AG20443 (cell line): Measurements from ENCODE around the gene RALA.

Experiments
- DNase-seq: peaks from one replicate; pipeline ENCODE4 v3.0.0; 2012; ENCODE audit warnings: low spot score, mixed read lengths

Gene RALA, protein sequence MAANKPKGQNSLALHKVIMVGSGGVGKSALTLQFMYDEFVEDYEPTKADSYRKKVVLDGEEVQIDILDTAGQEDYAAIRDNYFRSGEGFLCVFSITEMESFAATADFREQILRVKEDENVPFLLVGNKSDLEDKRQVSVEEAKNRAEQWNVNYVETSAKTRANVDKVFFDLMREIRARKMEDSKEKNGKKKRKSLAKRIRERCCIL

DNA sequence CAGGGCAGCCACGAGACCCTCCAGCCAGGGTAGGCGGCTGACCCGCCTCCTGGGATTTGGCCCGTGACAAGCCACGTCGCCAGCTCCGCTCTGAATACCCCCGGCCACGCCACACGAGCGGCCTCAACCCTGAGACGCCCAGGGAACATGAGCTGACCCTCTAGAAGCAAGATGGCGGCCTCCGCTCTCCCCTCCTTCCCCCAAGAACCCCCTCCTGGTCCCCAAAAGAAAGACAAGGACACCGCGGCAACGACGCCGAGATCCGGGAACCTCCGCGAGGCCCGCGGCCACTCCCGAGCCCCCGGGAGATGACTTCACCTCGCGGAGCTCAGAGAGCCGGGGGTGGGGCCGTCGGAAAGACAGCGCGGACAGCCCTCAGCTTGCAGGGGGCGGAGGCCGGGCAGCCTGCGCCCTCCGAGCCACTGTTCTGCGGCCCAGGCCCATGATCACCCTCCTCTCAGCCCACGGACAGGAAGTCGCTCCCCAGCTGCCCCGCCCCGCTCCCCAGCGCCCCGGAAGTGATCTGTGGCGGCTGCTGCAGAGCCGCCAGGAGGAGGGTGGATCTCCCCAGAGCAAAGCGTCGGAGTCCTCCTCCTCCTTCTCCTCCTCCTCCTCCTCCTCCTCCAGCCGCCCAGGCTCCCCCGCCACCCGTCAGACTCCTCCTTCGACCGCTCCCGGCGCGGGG lies at the start of gene RALA:
RALA (plus strand) TSS at position 526 of the 685 bp plus-strand sequence. CDS start 63,096 bp downstream, outside the sequence.
- peak; percentile 94 for DNase-seq

DNA sequence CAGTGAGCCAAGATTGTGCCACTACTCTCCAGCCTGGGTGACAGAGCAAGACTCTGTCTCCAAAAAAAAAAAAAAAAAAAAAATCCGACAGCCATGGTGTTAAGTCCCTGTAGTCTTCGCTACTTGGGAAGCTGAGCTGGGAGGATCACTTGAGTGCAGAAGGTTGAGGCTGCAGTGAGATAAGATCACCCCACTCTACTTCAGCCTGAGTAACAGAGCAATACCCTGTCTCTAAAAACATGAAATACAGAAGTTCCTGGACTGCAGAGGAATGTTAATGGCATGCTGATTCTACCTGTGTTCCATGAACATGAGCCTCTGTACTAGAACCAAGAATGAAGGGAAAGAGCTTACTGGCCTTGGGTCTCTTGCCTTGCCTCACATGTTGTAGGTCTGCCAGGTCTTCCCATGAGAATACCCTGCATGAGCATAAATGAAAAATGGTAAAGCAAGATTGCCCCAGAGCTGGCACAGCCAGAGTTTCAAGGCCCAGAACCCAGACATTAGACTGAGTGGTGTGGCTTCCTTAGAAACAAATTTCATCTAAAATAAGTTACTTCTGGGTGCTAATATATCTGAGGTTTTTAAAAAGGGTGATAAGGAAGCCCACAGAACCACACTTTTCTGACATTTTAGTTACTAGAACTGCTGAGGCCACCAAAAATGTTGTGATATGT lies 48.6 kb upstream of the RALA start:
- no peak for DNase-seq

DNA sequence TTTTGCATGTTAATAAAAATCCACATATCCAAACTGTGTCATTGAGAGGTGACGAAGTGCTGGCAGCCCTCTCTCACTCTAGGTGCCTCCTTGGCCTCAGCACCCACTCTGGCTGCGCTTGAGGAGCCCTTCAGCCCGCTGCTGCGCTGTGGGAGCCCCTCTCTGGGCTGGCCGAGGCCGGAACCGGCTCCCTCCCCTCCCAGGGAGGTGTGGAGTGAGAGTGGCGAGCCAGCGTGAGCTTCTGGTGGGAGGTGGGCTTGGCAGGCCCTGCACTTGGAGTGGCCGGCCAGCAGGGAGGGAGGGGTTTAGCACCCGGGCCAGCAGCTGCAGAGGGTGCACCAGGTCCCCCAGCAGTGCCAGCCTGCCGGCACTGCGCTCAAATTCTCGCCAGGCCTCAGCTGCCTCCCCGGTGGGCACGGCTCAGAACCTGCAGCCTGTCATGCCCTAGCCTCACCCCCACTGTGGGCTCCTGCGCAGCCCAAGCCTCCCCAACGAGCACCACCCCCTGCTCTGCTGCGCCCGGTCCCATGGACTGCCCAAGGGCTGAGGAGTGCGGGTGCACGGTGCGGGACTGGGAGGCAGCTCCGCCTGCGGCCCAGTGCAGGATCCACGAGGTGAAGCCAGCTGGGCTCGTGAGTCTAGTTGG lies 46.0 kb upstream of the RALA start:
- no peak for DNase-seq

DNA sequence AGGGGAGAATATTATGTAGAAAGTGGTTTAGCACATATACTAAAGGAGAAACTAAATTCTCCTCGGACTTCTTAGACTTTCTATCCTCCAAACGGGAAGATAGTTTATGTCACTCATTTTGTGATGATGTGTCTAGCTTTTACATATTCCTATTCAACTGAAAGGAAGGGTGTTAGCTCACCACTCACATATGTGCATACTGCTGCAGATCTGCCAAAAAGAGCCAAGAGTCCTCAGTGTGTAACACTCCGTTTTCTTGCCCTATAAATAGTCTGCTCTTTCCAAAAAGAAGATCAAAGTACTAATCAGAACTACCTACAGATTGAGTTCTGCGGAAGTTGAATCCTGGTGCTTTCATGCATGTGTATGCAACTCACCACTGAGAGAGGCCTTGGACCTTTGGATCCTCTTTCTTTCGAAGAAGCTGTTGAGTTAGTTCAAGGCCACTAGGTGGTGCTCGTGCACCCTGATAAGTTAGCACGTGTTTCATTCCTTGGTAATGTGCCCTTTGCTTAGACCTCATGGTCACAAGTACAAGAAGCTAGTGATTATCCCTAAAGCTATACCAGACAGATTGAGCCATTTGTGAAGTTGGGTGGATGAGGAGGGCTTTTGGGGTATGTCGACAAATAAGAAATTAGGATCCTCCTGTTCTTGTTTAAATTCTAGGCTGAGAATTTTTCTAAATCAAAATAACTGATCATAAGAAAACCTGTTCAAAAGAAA lies 43.1 kb upstream of the RALA start:
- peak; percentile 82 for DNase-seq

DNA sequence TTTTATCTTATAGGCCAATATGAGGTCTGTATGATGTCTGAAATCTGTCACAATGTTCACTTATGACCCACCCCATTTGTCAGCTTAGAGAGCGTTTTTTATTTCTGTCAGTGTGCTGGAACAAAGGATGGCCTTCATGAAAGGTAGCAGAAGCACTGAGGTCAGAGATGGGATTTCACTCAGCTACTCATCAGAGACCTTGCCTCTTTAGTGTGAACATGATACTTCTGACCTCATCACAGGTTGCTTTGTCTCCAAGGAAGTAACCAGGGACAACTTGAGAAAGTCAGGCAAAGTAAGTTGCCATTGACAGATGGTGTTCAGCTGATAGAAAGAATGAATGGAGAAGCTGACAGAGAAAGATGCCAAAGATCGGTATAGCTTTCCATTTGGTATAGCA lies 40.8 kb upstream of the RALA start:
- no peak for DNase-seq

DNA sequence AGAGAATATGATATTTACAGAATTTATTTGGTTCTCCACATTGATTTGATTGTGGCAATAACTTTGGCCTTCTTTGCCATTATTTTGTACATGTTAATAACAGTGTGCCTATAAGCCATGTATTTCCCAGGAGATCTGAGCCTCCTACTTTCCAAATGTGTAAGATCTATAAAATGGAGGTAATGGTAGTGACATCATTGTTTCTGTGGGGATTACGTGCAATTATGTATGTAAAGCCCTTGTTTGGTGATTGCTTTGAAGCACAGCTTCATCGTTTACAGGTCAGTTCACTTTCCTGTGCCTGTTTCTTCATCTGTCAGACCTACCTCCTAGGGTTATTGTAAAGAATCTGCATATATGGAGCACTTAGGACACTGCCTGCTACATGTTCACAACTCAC lies 39.8 kb upstream of the RALA start:
- DNase-seq: no peak

DNA sequence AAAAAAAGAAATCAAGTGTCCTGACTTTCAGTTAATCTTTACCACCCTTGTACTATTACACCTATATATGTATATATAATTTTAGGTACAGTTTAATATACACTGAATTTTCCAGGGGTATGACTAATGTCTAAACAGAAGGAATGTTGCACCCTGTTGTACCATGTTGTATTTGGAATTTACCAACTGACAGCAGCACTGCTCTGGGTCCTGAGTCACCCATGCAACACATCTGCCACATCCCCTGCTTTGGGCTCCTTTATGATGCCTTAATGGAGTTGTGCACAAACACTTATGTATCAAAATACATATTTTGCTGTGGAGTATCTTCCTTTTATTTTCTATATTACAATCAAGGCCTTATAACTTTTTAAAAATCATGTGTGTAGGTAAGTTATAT lies 36.0 kb upstream of the RALA start:
- DNase-seq: peak; percentile 20

DNA sequence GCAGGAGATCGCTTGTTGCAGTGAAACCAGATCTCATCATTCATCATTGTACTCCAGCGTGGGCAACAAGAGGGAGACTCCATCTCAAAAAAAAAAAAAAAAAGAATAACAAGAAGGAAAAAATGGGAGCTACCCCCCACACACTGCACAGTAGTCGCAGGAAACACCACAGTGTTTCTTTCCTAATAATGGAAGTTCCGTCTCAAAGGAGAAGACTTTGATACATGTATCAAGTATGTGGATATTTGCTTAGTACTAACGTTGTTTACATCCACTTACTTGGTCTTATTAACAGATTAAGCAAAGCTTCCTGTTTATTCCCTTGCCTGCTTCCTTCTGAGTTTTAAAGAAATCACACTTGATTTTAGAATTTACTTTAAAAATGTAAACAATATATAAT lies 35.0 kb upstream of the RALA start:
- DNase-seq: no peak

DNA sequence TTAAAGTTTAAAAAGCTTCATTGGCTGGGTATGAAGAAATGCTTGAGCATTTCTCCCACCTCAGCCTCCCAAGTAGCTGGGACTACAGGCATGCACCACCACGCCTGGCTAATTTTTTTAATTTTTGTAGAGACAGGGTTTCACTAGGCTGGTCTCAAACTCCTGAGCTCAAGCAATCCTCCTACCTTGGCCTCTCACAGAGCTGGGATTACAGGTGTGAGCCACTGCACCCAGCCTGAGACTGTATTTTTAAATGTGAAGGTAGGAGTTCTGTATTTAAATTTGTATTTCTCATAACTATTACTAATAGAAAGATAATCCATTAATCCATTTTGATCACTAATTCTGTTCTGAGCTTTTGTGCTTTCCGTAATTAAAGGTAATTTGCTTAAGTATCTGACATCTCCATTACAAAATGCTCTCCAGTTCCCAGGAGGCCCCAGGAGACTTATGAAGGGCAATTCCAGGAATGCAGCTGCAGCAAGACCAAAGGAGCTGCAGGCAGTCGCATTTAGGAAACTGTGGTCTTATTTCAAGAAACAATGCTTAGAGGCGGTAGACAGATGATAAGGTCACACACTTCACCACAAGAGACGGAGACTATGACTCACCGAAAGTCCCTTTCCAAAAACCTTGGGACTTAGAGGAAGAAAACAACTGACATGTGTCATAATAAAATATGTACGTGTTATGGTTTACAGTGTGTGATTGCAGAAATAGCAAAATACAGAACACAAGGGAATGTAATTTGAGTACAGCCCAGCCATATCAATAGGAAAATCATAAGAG lies 33.9 kb upstream of the RALA start:
- DNase-seq: peak; percentile 79

DNA sequence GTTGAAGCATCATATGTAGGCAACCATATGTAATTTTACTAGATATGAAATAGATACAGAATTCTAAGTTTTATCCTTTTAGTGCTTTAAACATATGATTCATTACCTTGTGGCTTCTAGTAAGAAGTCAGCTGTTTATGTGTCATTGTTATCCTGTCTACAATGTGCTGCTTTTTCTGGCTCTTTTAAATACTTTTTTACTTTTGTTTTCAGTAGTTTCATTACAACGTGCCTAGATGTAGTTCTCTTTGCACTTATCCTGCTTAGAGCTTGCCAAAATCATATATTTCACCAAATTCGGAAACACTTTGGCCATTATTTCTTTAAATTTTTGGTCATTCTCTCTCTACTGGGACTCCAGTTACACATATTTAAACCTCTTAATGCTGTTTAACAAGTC lies 30.8 kb upstream of the RALA start:
- peak; percentile 51 for DNase-seq

DNA sequence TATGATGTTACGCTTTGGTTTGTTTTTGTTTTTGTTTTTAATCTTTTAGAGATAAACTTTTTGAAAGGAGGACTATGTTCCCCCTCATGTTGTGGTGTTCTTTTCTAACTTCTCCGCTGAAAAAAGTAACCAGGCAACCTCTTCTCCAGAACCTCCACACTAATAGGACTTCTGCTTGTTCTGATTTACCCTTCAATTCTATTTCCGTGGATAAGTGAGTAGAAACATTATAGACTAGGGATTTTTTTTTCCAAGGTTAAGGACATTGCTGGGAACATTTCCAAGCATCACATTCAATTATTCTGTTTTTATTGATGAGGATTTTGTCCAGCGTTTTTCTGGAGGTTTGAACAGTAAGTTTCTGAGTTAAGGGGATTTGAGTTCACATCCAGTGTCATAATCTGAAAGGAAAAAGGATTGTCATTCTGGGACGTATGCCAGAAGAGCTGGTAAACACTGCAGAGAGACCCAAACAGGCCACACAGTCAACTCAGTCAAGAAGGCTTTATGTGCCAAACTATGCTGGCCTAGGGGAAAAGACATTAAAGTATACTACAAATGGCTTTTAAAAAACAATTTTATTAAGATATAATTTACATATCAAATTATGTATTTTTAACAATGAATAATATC lies 28.3 kb upstream of the RALA start:
- DNase-seq: no peak

DNA sequence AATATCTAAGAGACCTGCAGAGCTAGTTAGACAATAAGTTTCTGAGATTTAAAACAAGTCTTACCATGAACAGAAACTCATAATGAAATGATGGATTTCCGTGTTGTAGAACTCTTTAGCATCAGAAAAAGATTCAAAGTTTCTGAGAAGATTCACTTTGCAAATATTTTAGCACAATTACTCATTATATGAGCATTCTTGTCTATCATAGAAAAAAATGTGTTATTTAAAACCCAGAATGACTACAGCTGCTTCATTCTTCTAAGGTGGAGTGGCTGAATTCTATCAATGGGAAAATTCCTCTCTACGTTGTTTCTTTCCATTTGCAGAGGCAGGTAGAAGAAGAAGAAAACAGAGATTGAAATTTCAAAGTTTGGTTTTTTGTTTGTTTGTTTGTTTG lies 21.0 kb upstream of the RALA start:
- DNase-seq: peak; percentile 37

DNA sequence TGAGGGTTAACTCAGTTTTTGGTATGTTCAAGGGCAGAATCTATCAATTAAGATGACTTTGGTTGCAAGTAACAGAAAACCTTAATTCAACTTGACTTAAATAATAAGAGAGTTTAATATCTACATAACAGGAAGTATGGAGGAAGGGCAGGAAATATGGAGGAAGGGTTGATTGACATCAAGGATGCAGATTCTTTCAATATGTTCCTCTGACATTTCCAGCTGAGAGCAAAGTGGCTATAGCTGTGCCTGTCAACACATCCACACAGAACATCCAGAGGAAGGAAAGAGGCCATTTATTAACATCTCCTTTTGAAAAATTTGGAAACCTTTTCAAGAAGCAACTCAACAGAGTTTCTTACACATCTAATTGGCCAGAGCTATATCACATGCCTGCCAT lies 19.4 kb upstream of the RALA start:
- DNase-seq: no peak

DNA sequence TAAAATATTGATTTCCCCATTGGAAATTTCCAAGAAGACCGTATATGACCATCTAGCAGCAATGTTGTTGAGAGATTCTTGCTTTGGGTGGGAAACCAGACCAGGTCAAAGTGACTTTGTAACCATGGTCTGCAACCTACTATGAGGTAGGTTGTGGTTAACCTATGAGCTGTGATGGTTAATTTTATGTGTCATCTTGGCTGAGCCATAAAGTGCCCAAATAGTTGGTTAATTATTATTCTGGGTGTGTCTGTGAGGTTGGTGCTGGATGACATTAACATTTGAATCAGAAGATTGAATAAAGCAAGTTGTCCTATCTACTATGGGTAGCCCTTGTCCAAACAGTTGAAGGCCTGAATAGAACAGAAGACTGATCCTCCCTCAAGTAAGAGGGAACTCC lies 18.3 kb upstream of the RALA start:
- DNase-seq: no peak

DNA sequence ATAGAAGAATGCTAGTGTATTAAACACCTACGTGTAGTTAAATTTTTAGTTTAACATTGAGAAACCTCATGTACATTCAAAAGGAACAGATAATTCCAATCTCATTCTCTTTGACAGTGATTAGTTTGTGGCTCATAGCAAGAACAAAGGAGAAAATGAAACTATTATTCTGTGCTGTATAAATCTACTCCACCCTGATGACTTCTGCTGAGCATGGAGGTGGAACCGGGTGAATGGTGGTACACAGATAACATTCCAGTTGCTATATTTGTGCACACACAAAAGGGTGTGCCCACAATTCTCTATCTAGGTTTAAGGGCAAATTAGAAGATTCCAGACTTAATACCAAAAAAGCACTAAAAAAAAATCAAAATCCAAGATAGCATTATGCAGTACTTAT lies 17.0 kb upstream of the RALA start:
- no peak for DNase-seq

DNA sequence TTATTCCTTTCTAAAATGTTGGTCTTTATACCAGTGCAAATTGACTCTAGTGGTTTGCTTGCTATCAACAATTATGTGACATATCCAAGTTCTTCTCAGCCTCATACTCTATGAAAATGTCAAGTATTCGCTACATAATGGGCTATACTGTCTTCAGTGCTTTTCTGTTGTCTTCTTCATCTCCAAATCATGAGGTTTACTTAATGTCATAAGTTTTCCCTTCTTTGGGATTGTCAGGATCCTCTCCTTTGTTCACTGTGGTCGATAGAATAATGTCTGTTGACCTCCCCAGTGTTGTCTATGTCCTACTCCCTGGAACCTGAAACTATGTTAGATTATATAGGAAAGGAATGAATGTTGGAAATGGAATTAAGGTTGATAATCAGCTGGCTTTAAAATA lies 16.4 kb upstream of the RALA start:
- no peak for DNase-seq

DNA sequence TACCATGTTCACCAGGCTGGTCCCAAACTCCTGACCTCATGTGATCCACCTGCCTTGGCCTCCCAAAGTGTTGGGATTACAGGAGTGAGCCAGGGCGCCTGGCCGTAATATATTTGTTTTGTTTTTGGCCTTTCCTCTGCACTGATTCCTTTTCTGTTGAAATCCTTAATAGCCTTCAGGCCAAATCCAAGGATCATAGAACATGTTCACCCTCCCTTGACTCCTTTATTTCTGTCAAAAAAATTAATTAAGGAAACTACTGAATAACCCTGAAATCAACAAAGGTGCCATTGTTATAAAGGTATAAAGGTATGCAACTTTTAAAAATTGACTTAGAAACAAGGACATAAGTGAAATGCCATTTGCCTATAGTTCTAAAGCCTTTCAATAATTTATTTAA lies 15.5 kb upstream of the RALA start:
- no peak for DNase-seq

DNA sequence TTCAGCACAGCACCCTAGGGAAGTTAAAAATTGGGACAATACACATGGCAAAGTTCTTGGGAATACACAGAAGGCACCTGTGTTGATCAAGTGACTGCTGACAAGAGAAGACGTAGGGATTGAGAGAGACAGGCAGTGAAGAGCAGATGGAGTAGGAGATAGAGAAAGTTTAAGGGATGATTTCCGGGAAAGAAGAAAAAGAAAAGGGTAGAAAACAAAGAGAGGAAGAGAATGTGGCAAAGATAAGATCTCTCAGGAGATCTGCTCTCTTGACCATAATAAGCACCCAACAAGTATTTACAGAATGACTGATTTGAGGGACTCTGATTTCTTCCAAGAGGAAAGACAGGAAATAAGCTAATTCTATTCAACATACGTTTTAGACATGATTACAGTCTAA lies 15.1 kb upstream of the RALA start:
- DNase-seq: no peak

DNA sequence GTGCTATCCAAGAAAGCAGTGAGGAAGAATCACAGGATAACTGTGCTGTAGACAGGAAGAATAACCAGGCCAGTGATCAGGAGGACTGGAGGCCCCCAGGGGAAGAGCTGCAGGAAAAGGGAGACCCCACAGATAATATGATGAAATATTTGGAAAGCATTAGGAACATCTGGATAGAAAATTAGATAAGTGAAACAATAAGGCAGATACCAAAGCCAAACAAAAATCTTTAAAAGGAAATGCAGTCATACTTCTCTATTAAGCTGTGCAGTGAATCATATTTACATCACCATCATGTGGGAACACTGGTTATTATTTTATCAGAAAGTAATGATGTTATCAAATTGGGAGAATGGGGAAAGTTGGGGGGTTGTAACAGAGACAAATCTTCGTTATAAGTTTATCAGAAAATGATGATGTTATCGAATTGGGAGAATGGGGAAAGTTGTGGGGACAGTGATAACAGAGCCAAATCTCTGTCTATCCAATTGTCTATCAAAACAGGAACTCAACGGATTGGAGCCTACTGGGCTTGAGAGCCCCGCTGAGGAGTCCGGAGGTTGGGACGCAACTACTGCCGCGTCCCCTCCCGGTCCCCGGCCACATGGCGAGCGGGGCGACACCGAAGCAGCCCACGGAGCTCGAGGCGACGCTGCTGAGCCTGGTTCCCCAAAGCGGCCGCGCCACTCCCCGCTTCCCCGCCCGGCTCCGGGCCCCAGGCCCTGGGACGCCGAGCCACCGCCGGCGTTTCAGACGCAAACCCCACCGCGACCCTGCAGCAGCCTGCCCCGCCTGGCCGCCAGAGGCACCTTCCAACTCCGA lies 14.0 kb upstream of the RALA start:
- peak; percentile 65 for DNase-seq

DNA sequence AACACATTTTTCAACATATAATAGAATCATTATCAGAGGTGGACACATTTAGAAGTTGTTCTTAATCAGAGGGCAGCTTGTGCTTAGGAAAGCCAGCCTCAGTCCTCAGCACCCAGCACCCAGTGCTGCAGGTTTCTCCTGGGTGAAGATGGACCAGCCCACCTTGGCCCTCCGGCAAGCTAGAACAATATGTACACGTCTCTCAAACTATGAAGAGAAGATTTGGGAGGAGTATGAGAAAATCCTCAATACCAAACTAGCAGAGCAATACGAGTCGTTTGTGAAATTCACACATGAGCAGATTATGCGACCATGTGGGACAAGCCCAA lies 13.5 kb upstream of the RALA start:
- DNase-seq: no peak
